Left kidney (tissue), 2 donors: Measurements from ENCODE around the gene EIF5. TPM values are rescaled to one million over a fixed set of nuclear protein-coding genes. Genes with fewer than 3 reads are reported as not detected.
"Not testable (repeated sequence)": the region's sequence is repeated elsewhere in the genome, so short reads cannot be mapped to it uniquely, and the experiment has no call there.

Experiments
- DNase-seq: peaks from one replicate; pipeline ENCODE4 v3.0.0-alpha.2; 2013
- polyA plus RNA-seq: library from polyadenylated mRNA; unstranded; fragments of 120-200 nt; gene quantifications from one replicate; pipeline ENCODE4 v1.2.1, GENCODE V29; 2013; ENCODE audit not compliant: insufficient read length

EIF5 gene
- polyA plus RNA-seq, 1 donor: 267 TPM

- DNase-seq: peak; percentile 59
Measured at GRCh38 chr14:103334644-103335622, 896 bp downstream of the EIF5 start.

GRCh38 chr14:103336191-103336590 lies 2.2 kb downstream of the EIF5 start:
- no peak for DNase-seq

GRCh38 chr14:103337794-103338193 lies 3.8 kb downstream of the EIF5 start:
- DNase-seq: no peak

- no peak for DNase-seq
Measured at GRCh38 chr14:103339561-103339960, 5.5 kb downstream of the EIF5 start.

GRCh38 chr14:103340480-103341212 lies 6.6 kb downstream of the EIF5 start:
- no peak for DNase-seq

GRCh38 chr14:103341250-103342129 lies 7.5 kb downstream of the EIF5 start:
- no peak for DNase-seq

GRCh38 chr14:103343164-103343879 lies 9.3 kb downstream of the EIF5 start:
- no peak for DNase-seq

- no peak for DNase-seq
Measured at GRCh38 chr14:103343905-103344797, 10.1 kb downstream of the EIF5 start.

GRCh38 chr14:103346286-103346685 lies 12.2 kb downstream of the EIF5 start:
- no peak for DNase-seq

- DNase-seq: no peak
Measured at GRCh38 chr14:103347091-103347815, 13.2 kb downstream of the EIF5 start.

- DNase-seq: no peak
Measured at GRCh38 chr14:103348154-103348553, 14.1 kb downstream of the EIF5 start.

GRCh38 chr14:103349982-103350381 lies 15.9 kb downstream of the EIF5 start:
- DNase-seq: no peak

GRCh38 chr14:103353362-103353761 lies 19.3 kb downstream of the EIF5 start:
- no peak for DNase-seq

GRCh38 chr14:103354141-103354540 lies 20.1 kb downstream of the EIF5 start:
- no peak for DNase-seq

GRCh38 chr14:103356024-103356682 lies 22.1 kb downstream of the EIF5 start:
- no peak for DNase-seq

GRCh38 chr14:103357552-103357951 lies 23.5 kb downstream of the EIF5 start:
- DNase-seq: not testable (repeated sequence)

- DNase-seq: no peak
Measured at GRCh38 chr14:103360548-103360947, 26.5 kb downstream of the EIF5 start.

GRCh38 chr14:103361867-103362266 lies 27.8 kb downstream of the EIF5 start:
- no peak for DNase-seq

- no peak for DNase-seq
Measured at GRCh38 chr14:103362780-103363179, 28.7 kb downstream of the EIF5 start.
